ENCODE measurements around the gene TMEFF1.
A peak's percentile ranks its signal among the peaks of the same experiment; 100 is the strongest.

- TF ChIP-seq, protein P1, sequence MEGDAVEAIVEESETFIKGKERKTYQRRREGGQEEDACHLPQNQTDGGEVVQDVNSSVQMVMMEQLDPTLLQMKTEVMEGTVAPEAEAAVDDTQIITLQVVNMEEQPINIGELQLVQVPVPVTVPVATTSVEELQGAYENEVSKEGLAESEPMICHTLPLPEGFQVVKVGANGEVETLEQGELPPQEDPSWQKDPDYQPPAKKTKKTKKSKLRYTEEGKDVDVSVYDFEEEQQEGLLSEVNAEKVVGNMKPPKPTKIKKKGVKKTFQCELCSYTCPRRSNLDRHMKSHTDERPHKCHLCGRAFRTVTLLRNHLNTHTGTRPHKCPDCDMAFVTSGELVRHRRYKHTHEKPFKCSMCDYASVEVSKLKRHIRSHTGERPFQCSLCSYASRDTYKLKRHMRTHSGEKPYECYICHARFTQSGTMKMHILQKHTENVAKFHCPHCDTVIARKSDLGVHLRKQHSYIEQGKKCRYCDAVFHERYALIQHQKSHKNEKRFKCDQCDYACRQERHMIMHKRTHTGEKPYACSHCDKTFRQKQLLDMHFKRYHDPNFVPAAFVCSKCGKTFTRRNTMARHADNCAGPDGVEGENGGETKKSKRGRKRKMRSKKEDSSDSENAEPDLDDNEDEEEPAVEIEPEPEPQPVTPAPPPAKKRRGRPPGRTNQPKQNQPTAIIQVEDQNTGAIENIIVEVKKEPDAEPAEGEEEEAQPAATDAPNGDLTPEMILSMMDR (IDR thresholded peaks at IDR 0.05 in 2 of 3, conservative IDR thresholded peaks at IDR 0.05 in 1 of 3; ENCODE audit: borderline replicate concordance in 1 of 3, insufficient read depth in 1 of 3, low read depth in 2 of 3, low read length in 2 of 3) = no peak
- TF ChIP-seq POLR2A (IDR thresholded peaks at IDR 0.05; ENCODE audit: borderline replicate concordance, extremely low read depth, insufficient read depth, insufficient read length) (peak; percentile 44), SP1 (IDR thresholded peaks at IDR 0.05; ENCODE audit: low read depth) (no peak; the same call in 1 of the 2 replicates)
Measured at GRCh38 chr9:100426530-100427365, 46.2 kb upstream of the TMEFF1 start, which contains the start of gene MSANTD3.

All from HCT116 (cell line).